SH-SY5Y (cell line): ENCODE results near the gene TPST2.

ENCODE experiments used
- GATA2 ChIP-seq: IDR thresholded peaks from 2 replicates; pipeline ENCODE4 v1.6.1; 2011; ENCODE audit warnings: mild to moderate bottlenecking, low read depth, low read length
- GATA3 ChIP-seq: IDR thresholded peaks from 2 replicates; pipeline ENCODE4 v1.6.1; 2011; ENCODE audit warnings: low read depth, mild to moderate bottlenecking, low read length, moderate library complexity

TPST2 gene

GRCh38 chr22:26563022-26563421 is 26.9 kb downstream of the TPST2 start:
- TF ChIP-seq GATA3 (no peak), GATA2 (no peak)

- TF ChIP-seq GATA2 = no peak
- TF ChIP-seq GATA3 = no peak
These were observed 28.0 kb downstream of the TPST2 start for GRCh38 chr22:26561756-26562417.

- TF ChIP-seq GATA2 = no peak
- no peak for TF ChIP-seq GATA3
These were observed 29.9 kb downstream of the TPST2 start for GRCh38 chr22:26559961-26560575.

- TF ChIP-seq GATA3 (no peak), GATA2 (no peak)
These were observed 31.6 kb downstream of the TPST2 start for GRCh38 chr22:26558248-26558895.

- TF ChIP-seq GATA3 (no peak), GATA2 (no peak)
These were observed 33.0 kb downstream of the TPST2 start for GRCh38 chr22:26556904-26557303.

GRCh38 chr22:26555478-26555877 is 34.5 kb downstream of the TPST2 start:
- TF ChIP-seq GATA2 (no peak), GATA3 (no peak)

- no peak for TF ChIP-seq GATA3
These were observed 35.0 kb downstream of the TPST2 start for GRCh38 chr22:26554956-26555355.

- no peak for TF ChIP-seq GATA2
- TF ChIP-seq GATA3 = no peak
These were observed 36.7 kb downstream of the TPST2 start for GRCh38 chr22:26553056-26553752.

- TF ChIP-seq GATA2 (no peak), GATA3 (no peak)
These were observed 37.5 kb downstream of the TPST2 start for GRCh38 chr22:26552466-26552865.

GRCh38 chr22:26551568-26551967 is 38.4 kb downstream of the TPST2 start:
- no peak for TF ChIP-seq GATA3
- no peak for TF ChIP-seq GATA2

- no peak for TF ChIP-seq GATA2
- no peak for TF ChIP-seq GATA3
These were observed 39.4 kb downstream of the TPST2 start for GRCh38 chr22:26550498-26551033.

- TF ChIP-seq GATA3 (no peak), GATA2 (no peak)
These were observed 39.9 kb downstream of the TPST2 start for GRCh38 chr22:26549902-26550497.

GRCh38 chr22:26548984-26549383 is 40.9 kb downstream of the TPST2 start:
- TF ChIP-seq GATA3 (no peak), GATA2 (no peak)

GRCh38 chr22:26548303-26548702 is 41.6 kb downstream of the TPST2 start:
- TF ChIP-seq GATA3 (no peak), GATA2 (no peak)
